ENCODE results near the gene CES4A.

GRCh38 chr16:66972983-66973382, 15.4 kb upstream of the CES4A start:
- TF ChIP-seq ZBTB46 (CRISPR knock-in tag; IDR thresholded peaks at IDR 0.05; ENCODE audit: borderline replicate concordance) (no peak), NFATC3 (CRISPR knock-in tag; IDR thresholded peaks at IDR 0.05) (no peak), NFYB (CRISPR knock-in tag; IDR thresholded peaks at IDR 0.05) (no peak), ZNF142 (CRISPR knock-in tag; IDR thresholded peaks at IDR 0.05) (no peak), ZNF17 (CRISPR knock-in tag; IDR thresholded peaks at IDR 0.05) (no peak), ATF1 (CRISPR knock-in tag; IDR thresholded peaks at IDR 0.05) (no peak), NR1H2 (CRISPR knock-in tag; IDR thresholded peaks at IDR 0.05; ENCODE audit: borderline replicate concordance, low read depth) (no peak), EZH2 (conservative IDR thresholded peaks at IDR 0.05; ENCODE audit: low read depth, low read length) (no peak), MNT (IDR thresholded peaks at IDR 0.05) (no peak)
